HG02885 (cell line): ENCODE measurements around the gene RCC2.

Experiments
- ATAC-seq: cut with Tn5 transposase; IDR thresholded peaks from one replicate; pipeline ENCODE4 v1.9.1; 2021; ENCODE audit warnings: mild to moderate bottlenecking; ENCODE audit not compliant: unreplicated experiment, poor library complexity

Gene RCC2

DNA sequence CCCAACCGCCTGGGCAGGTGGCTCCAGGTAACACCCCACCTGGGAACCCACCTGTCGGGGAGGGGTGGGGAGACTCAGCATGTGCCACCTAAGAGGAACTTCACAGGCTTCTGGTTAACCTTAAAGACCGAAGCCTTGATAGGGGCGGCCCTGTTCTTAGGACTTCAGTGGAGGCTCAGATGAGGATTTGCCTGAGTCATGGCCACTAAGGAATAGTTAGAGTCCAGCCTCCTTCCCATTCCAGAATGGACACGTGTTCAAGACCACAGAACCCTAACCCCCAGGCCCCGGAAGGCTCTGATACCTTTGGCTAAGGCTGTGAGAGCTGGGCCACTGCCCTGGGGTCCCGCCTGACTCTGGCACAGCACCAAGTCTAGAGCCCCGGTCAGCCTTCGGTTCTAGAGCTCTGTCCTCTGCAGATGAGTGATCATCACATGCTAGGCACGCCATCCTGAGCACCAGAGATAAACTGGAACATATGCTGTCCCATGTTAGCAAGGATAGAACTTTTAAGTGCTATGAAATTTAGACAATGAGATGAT lies 47.2 kb downstream of the RCC2 start:
- ATAC-seq = no peak

DNA sequence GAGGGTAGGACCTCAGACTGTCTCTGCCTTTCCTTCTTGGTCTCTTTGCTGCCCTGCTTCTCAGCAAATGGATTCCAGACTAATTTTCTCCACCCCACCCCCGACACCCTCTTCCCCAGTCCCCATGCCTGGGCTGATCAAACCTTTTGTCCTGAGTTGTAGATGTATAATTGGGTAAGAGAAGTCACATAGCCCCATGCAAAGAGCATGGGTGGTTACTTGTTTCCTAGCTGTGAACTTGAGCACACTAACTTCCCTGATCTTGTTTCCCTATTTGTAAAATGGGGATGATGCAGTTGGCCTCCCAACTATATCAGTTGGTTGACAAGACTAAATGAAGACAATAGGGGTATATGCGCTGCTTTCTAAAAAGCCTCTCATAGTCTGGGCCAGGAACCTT lies 58.3 kb downstream of the RCC2 start:
- ATAC-seq = no peak

DNA sequence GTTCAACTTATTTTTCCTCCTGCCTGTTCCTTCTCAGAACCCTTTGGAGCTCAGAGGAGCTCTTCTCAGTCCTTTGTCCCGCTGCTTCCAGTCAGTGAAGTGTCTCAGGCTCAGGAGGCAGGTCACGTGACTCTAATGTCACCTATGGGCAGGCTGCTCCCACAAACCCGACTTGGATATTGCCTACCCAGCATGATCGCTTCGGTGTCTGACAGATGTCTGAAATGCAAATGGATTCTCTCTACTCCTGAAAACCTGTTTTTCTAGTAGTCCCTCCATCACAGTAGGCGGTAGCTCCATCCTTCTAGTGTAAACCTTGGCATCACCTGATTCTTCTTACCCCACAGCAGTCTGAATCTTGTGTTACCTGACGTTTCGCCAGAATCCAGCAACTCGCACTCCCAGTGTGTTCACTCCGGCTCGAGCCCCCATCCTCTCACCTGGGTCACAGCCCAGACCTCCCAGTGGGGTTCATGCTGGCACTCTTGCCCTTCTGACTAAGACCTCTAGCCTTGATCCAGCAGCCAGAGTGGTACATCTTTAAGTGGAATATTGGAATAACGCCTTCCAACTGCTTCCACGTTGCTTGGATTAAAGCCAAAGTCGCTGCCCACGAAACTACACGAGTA lies 62.0 kb downstream of the RCC2 start:
- no peak for ATAC-seq

DNA sequence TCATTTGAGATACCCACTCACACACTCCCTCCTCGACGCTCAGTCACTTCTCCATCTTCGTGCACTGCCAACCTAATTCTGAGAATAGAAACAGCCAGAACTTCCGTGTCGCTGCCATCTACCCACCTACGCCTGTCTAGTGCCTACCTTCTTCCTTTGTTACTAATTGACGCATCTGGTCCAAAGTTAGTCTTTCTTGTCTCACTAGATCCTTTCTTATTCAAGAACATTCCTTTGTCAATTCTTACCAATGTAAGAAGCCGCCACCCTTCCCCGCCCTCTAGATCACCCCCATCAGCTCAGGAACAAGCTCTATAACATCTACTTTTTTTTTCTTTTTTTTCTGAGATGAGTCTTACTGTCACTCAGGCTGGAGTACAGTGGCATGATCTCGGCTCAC lies 63.8 kb downstream of the RCC2 start:
- no peak for ATAC-seq

DNA sequence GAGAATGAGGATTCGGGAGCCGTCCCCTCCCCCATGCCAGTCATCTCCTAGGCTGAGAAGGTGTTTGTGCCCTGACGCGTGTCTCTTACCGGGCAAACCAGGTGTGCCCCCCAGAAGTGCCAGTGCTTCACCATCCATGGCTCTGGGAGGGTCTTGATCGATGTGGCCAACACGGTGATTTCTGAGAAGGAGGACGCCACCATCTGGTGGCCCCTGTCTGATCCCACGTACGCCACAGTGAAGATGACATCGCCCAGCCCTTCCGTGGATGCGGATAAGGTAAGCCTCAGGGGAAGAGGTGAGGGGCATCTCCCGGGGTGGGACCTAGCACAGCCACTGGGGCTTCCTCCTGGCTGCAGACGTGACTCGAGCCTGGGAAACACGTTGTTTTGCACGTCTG lies 66.5 kb downstream of the RCC2 start:
- no peak for ATAC-seq

DNA sequence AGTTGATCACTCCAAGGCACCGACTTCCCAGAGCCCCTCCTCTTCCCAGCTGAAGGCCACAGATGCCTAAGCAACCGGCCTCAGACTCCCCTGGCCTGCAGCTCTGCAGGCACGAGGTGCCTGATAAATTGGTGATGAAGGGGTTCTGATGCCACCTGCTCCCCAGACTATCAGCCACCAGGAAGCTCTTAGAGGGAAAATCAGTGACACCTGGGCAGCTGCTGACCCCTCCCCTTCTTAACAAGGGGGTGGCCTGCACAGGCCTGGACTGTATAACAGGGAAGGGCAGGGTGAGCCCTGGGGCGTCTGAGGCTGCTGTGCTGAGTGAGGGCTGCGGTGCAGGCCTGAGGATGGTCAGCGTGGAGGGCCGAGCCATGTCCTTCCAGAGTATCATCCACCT lies 67.6 kb downstream of the RCC2 start, which contains the start of gene PADI6:
PADI6 (plus strand) TSS at position 301 of the 400 bp plus-strand sequence; CDS start at position 351, 50 bp downstream.
- no peak for ATAC-seq

DNA sequence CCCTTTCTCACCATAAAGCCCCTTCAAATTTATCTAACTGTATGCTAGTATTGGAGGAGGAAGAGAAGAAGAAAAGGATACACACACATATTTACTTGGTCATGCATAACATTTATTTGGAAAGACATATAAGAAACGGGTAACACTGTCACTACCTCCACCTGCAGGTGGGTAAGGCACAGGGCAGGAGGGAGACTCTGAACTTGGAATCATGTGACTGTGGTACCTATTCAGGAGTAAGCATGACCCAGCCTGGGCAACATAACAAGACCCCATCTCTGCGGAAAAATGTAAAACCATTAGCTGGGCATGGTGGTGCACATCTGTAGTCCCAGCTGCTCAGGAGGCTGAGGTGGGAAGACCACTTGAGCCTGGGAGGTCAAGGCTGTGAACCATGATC lies 68.9 kb downstream of the RCC2 start:
- no peak for ATAC-seq

DNA sequence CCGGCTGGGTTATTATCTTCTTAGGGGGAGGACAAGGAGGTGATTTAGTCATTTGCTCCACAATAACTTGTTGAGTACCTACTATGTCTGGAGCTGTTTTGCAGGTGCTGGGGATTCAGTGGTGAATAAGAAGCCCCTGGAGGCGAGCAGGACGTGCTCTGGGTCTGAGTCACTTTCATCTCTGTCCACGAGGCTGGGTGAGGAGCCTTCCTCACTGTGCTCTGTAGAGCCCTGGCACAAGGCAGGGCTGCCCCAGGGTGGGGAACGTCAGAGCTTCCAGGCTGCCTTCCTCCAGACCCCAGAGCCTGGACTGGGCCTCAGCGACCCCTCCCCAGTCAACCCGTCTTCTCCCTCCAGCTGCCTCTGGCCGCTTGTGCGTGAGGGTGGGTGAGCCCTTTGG lies 70.0 kb downstream of the RCC2 start:
- no peak for ATAC-seq

DNA sequence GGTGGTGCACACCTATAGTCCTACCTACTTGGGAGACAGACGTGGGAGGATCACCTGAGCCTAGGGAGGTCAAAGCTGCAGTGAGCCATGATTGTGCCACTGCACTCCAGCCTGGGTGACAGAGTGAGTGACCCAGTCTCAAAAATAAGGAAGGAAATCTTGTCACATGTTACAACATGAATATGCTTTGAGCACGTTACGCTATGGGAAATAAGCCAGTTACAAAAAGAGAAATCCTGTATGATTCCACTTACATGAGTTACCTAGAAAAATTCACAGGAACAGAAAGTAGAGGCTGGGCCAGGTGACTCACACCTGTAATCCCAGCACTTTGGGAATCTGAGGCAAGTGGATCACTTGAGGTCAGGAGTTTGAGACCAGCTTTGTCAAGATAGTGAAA lies 74.2 kb downstream of the RCC2 start:
- ATAC-seq = no peak

DNA sequence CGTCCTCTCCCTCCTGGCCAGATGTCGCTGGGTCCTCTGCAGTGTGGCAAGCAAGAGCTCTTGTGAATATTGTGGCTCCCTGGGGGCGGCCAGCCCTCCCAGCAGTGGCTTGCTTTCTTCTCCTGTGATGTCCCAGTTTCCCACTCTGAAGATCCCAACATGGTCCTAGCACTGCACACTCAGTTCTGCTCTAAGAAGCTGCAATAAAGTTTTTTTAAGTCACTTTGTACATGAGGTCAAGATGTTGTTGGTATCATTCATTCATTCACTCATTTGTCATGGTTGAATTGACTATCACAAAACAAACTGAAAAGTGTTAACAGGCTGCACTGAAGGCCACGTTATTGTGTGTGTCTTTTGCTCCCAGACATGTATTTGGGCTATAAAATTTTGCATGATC lies 75.7 kb downstream of the RCC2 start:
- no peak for ATAC-seq

DNA sequence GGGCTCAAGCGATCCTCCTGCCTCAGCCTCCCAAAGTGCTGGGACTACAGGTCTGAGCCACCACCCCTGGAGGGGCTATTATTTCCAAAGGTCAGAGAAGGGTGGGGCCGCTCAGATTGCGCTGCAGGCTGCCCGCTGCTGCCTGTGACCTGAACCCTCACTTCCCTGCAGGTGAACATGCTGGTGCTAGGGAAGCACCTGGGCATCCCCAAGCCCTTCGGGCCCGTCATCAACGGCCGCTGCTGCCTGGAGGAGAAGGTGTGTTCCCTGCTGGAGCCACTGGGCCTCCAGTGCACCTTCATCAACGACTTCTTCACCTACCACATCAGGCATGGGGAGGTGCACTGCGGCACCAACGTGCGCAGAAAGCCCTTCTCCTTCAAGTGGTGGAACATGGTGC lies 76.1 kb downstream of the RCC2 start:
- no peak for ATAC-seq

DNA sequence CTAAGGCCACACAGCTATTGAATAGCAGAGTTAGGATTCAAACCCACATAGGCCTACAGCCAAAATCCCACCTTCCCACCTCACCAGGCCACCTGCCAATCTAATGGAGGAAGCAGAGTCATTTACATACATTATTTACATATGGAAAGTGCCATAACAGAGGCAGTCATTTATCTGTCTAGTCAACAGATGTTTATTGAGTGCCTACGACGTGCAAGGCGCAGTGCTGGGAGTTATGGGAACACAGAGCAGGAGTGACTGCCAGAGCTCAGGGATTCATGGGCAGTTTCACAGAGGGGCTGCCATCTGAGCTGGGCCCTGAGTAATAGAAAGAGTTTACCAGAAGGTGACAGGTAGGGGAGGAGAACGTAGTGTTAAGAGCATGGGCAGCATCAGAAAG lies 77.8 kb downstream of the RCC2 start:
- ATAC-seq = no peak

DNA sequence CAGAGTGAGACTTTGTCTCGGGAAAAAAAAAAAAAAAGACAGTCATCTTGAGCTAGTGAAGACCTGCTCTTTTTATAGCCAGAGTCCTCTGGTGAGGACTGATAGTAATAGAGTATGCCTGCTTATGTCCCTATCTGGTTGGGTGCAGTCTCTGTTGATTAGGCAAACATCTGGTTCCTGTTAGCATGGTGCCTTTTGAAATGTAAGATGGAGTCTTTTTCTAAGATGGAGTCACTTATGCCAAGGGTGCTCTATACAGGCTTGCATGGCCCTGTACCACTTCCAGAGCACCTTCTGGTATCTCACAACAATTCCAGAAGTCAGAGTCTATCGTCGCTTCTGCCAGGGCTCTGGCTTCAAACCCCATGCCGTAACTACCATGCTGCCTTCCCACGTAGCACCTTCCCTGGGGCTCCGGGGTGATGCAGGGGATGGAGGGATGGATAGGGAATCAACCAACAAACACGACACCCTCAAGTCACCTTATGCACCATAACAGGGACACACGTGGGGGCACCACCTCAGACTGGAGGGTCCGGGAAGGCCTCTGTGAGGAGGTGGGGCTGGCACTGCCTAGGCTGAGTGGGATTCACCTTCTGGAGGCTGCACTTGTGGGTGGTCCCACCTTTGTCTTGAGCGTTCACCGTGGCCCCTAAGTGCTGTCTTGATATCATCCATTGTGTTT lies 79.1 kb downstream of the RCC2 start:
- ATAC-seq = no peak

DNA sequence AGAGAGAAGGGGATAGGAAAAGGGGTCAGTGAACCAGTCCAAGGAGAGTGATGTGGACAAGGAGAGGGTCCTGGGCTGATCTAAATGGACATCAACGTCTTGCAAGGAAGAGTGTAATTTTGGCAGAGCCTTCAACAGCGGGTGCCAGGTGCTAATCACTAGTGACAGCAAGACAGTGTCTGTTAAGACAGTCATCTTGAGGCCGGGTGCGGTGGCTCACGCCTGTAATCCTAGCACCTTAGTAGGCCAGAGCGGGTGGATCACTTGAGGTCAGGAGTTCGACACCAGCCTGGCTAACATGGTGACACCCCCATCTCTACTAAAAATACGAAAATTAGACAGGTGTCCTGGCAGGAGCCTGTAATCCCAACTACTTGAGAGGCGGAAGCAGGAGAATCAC lies 79.7 kb downstream of the RCC2 start:
- ATAC-seq = no peak

DNA sequence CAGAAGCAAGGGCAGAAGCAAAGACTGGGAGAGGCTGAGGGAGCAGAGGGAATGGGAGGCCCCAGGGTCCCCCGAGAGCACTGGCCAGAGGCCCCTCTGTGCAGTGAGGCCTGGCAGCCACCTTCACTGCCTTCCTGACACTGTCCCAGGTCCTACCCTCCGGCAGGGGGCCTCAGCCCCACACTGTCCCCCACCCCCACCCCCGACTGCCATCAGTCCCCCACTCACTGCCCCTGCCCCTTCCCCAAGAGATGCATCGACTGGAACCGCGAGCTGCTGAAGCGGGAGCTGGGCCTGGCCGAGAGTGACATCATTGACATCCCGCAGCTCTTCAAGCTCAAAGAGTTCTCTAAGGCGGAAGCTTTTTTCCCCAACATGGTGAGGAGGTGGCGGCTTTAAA lies 80.4 kb downstream of the RCC2 start:
- no peak for ATAC-seq

DNA sequence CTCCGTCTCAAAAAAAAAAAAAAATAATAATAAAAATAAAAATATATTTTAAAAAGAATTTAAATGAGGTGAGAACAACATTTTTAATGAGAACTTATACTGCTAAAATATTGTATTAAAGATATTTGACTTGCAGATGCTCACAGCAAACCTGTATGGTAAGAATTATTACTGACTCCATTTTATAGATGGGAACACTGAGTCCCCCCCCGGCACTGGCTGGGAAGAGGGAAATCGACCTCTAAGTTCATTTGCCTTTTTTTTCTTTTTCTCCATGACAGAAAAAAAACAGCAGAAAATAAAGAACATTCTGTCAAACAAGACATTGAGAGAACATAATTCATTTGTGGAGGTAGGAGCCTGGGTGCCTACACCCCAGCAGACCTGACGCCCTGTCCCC lies 80.9 kb downstream of the RCC2 start:
- ATAC-seq = no peak
